Inflammatory macrophage (primary cell): Measurements from ENCODE around the gene GAPVD1.

Experiments
- DNase-seq, 2 donors: peaks; one replicate each; pipeline ENCODE4 v3.0.0-alpha.2; 2020 to 2022

The GAPVD1 gene

DNA sequence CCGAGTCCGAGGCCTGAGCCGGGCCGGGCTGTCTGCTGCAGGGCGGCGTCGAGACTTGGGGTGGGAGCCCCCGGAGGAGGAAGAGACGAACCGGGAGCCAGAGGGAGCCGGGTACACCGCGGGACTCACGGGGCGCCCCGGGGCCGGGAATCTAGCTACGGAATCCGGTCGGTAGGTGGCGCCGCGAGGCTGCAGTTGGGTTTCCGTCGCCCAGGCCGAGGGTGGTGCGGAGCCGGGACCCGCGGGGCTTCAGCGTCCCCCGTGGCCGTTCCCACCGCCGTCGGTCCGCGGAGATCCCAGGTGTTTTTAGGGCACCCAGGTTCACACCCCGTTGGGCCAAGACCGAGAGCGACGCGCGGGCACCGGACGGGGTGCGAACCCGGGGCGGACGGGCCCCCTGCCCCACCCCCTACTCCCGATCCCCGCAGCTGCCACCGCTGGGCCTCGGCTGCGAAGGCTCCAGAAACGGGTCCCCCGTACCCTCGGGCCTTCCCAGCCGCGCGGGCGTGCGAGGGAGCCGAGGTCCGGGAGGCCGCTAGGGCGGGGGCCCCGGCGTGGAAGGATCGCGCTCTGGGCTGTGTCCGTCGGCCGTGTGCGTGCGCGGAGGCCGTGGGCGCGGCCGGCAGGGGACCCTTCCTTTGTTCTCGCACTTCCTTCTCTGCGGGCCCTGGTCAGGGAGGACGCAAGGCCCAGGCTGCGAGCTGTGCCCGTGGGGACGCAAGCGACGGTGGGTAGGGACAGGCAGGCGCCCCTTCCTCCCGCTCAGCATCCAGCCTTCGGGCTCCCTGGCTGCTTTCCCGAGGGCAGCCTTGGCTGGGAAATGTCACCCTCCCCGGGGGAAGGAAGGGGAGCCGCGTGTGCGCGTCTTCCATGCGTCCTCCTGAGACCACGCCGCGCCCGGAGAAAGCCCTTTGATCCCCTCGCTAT, 146.6 kb downstream of the GAPVD1 start:
- peak; percentile 67 to 73 for DNase-seq

DNA sequence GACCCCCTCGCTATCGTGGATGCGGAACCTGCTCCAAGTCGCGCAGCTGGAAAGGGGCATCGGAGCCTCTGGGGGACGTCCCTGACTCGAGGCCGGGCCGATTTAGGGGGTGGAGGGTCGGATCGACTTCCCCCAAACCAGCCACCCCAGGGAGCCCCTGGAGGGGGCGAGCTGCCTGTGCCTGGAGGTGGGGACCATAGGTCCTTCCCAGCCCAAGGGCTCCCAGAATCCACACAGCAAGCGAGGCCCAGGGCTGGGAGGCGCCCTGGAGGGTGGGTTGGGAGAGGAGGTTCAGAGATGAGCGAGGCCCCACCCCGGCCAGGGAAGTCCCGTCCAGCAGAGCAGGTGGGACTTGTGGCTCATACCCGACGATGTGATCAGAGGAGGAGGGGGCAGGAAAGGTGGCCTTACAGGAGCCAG, 147.6 kb downstream of the GAPVD1 start:
- DNase-seq, result no peak

DNA sequence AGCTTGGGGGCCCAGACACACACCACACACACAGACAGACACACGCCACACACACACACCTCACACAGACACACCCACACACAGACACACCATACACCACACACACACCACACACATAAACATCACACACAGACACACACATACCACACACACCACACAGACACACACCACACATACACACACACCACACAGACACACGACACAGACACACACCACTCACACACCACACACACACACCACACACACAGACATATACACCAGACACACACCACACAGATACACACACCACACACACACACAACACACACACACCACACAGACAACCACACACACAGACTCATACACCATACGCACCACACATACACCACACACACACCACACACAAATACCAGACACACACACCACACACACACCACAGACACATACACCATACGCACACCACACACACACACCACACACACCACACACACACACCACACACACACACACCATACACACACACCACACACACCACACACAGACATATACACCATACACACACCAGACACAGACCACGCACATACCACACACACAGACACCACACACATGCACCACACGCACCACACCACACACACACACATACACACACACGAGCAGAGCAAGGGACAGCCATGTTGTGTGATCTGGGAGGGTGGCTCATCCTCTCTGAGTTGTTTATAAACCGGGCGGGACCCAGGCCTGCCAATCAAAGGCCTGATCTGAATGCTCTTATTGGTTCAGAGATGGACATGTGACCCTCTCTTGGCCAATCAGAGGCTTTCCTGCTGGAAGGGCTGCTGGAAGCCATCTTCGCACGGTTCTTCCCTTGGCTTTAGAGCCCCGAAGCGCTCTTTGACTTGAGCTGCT, 148.3 kb downstream of the GAPVD1 start:
- DNase-seq, result peak; percentile 9 to 62

DNA sequence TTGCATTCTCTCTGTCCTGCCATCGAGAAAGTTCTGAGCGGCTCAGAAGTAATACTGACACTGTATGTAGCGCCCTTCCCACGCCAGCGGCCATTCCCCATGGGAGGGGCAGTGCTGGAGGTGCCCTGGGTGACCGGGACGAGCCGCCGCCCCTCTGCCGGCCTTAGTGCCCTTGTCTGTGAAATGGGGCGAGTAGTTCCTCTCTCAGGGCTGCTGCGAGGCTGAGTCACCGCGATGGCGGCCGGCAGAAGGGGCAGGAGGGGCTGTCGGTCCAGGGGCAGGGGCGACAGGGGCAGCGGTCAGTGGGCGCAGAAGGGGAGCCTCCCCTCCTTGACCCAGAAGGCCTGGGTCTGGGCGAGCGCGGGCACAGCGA, 148.9 kb downstream of the GAPVD1 start:
- no peak for DNase-seq

DNA sequence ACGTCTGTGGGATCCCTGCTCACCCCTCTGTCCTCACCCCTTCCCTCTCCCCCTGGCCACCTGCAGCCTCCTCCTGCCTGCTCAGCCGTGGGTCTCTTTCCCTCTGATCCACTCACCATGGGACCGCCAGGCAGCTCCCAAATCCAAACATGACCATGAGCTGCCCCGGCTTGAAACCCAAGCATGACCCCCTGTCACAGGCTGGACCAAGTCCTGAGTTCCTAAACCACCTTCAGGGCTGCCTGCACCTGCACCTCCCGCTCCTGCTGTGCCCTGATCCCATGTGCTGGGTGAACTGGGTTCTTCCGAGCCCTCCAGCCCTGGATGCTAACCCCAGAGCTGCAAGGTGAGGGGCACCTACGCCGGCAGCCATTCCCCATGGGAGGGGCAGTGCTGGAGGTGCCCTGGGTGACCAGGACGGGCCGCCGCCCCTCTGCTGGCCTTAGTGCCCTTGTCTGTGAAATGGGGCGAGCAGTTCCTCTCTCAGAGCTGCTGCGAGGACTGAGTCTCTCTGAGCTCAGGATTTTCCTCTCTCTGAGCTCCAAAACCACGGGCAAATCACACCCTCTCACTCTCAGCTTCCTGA, 149.6 kb downstream of the GAPVD1 start:
- DNase-seq, result no peak

DNA sequence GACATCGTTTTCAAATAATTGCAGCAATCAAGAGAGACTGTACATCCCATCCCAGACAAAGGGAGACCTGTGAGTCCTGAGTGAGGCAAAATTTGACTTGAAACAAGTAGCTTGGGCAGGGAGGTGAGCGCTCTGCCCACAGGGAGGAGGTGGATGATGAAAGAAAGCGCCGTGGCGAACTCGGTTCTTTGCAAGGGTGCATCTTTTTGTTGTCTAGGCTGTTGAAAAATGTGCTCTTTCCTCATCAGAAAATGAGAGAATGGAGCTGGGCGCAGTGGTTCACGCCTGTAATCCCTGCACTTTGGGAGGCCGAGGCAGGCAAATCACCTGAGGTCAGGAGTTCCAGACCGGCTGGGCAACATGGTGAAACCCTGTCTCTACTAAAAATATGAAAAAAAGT, 150.5 kb downstream of the GAPVD1 start:
- DNase-seq, result no peak

DNA sequence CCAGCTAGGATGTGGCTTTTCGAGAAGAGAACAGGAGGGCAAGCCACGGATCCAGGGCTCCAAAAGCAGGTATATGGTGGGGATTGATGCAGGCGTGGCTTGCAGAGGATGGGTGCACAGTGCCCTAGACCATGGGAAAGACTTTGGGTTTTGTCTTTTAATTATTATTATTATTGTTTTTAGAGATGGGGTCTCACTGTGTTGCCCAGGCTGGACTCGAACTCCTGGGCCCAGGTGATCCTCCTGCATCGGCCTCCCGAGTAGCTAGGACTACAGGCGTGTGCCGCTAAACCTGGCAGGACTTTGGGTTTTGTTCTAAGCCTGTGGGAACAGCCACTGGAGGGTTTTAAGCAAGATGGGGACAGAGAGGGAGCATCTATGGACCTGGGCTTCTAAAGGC, 152.0 kb downstream of the GAPVD1 start:
- DNase-seq, result no peak

DNA sequence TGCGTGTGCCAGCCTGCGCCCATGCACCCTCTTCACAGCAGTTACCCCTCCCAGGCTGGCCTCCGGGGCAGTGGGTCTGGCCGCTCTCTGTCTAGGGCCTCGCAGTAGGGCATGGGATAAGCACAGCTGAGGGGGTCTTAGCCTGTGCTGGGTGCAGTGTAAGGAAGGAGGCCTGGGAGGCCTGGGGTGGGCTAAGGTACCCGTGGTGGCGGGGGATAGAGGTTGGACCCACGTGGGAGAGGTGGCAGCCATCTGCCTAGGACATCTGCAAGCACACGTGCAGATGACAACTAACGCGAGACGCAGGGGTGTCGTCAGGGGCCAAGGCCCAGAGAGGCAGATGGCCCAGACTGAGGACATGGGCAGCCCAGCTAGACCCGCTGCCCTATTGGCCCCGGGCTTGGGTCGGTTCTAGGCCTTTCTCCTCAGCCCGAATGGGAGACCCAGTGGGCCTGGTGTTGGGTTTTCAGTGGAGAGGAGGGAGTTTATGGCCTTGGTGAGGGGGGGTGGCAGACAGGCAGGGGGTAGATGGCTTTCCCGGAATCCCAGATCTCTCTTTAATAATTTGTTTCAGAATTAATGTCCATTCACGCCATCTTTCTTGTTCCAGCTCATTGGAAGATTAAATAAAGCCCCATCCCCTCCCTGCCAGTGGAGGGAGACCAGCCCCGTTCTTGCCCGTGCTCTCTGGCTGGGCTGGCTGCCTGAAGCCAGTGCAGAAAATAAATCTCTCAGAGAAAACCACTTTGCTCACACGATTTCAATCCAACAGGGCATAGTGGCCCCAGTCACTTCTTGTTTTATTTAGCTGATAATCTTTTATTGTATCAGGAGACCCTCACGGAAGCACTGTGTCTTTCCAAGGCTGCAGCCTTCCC, 154.2 kb downstream of the GAPVD1 start:
- DNase-seq, result no peak

DNA sequence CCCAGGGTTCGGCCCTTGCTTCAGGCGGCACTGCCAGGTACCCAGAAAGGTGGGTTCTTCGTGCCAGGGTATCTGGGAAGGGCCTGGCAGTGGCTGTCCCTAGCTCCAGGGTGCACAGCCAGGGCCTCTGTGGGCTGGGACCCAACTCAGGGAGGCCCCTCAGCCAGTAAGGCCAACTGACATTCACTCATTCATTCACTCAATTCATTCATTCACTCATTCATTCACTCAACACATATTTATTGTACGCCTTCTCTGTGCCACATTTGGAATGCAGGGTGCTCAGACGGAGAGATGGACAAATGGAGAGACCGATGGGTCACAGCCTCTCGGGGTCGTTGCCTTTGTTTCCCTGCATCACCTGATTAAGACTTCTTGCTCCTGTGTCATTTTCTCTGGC, 154.9 kb downstream of the GAPVD1 start:
- DNase-seq, result no peak
